ENCODE results near the gene TACR1. TPM values are rescaled to one million over a fixed set of nuclear protein-coding genes. Genes with fewer than 3 reads are reported as not detected.

Gene TACR1
- total RNA-seq, 4 donors from 2014 or later: 1.2 to 6.5 (median 2.7) TPM

- intact Hi-C loops (cut with DNase I): no loop called here
- Histone ChIP-seq H3K27ac (replicated peaks in 1 of 4) (no peak overlapping the region), H3K9me3 (no peaks in the 10 kb centered on the region), H3K36me3 (no peaks in the 10 kb centered on the region), H3K4me1 (no peaks in the 10 kb centered on the region), H3K27me3 (no peaks in the 10 kb centered on the region), H3K4me3 (no peak overlapping the region)
- DNase-seq (ENCODE audit: extremely low spot score): peak; percentile 81
- WGBS: 86% methylated on average over 2 of the region's 2 CpGs
- no peak for TF ChIP-seq EP300 (IDR thresholded peaks at IDR 0.05)
- no peak for TF ChIP-seq POLR2A (IDR thresholded peaks at IDR 0.05; ENCODE audit: low read depth)
- TF ChIP-seq POLR2AphosphoS5 (IDR thresholded peaks at IDR 0.05): no peak
- no peak for TF ChIP-seq CTCF (IDR thresholded peaks at IDR 0.05)
Observed at GRCh38 chr2:75027886-75028285, 171.4 kb downstream of the TACR1 start.

- Histone ChIP-seq H3K36me3 (no peaks in the 10 kb centered on the region), H3K9me3 (no peaks in the 10 kb centered on the region), H3K27me3 (no peaks in the 10 kb centered on the region), H3K27ac (replicated peaks in 1 of 4) (no peak overlapping the region), H3K4me3 (no peak overlapping the region), H3K4me1 (no peaks in the 10 kb centered on the region)
- intact Hi-C loops (cut with DNase I): no loop called here
- TF ChIP-seq EP300 (IDR thresholded peaks at IDR 0.05): no peak
- TF ChIP-seq POLR2A (IDR thresholded peaks at IDR 0.05; ENCODE audit: low read depth): no peak
- no peak for TF ChIP-seq POLR2AphosphoS5 (IDR thresholded peaks at IDR 0.05)
- no peak for TF ChIP-seq CTCF (IDR thresholded peaks at IDR 0.05)
- DNase-seq (ENCODE audit: extremely low spot score): peak; percentile 74
- 85% methylated on average over 2 of the region's 2 CpGs for WGBS
Observed at GRCh38 chr2:75025633-75026380, 173.5 kb downstream of the TACR1 start.

- H3K27me3 ChIP-seq: no peaks in the 10 kb centered on the region
Observed at GRCh38 chr2:75025216-75025615, 174.1 kb downstream of the TACR1 start.

GRCh38 chr2:75023666-75024455, 175.5 kb downstream of the TACR1 start:
- peak; percentile 77 for DNase-seq (ENCODE audit: extremely low spot score)
- Histone ChIP-seq H3K36me3 (no peaks in the 10 kb centered on the region), H3K4me1 (no peaks in the 10 kb centered on the region), H3K9me3 (no peaks in the 10 kb centered on the region), H3K27me3 (no peaks in the 10 kb centered on the region), H3K4me3 (no peak overlapping the region), H3K27ac (replicated peaks in 1 of 4) (no peak overlapping the region)
- 92% methylated on average over 3 of the region's 3 CpGs for WGBS
- TF ChIP-seq EP300 (IDR thresholded peaks at IDR 0.05): no peak
- TF ChIP-seq POLR2AphosphoS5 (IDR thresholded peaks at IDR 0.05): no peak
- no peak for TF ChIP-seq POLR2A (IDR thresholded peaks at IDR 0.05; ENCODE audit: low read depth)
- TF ChIP-seq CTCF (IDR thresholded peaks at IDR 0.05): no peak
- intact Hi-C loops (cut with DNase I): no loop called here

More at GRCh38 chr2:75025216-75025615, 174.1 kb downstream of the TACR1 start:
- TF ChIP-seq CTCF (IDR thresholded peaks at IDR 0.05) (no peak), EP300 (IDR thresholded peaks at IDR 0.05) (no peak), POLR2A (IDR thresholded peaks at IDR 0.05; ENCODE audit: low read depth) (no peak), POLR2AphosphoS5 (IDR thresholded peaks at IDR 0.05) (no peak)
- intact Hi-C loops (cut with DNase I): no loop called here
- no peaks in the 10 kb centered on the region for H3K9me3 ChIP-seq
- no peak overlapping the region for H3K27ac ChIP-seq (replicated peaks in 1 of 4)
- no peaks in the 10 kb centered on the region for H3K4me1 ChIP-seq
- H3K36me3 ChIP-seq: no peaks in the 10 kb centered on the region
- H3K4me3 ChIP-seq: no peak overlapping the region
- peak; percentile 81 for DNase-seq (ENCODE audit: extremely low spot score)
